WTC11 (cell line): ENCODE results near the gene RARRES2. TPM values are rescaled to one million over a fixed set of nuclear protein-coding genes. Genes with fewer than 3 reads are reported as not detected.

Experiments used
- ATAC-seq: fragments of 200-7000 bp; cut with Tn5 transposase; 2 replicates; pipeline ENCODE4 v1.10.0; 2021; ENCODE audit warnings: mild to moderate bottlenecking, moderate library complexity
- CTCF ChIA-PET: fragments of 300-600 bp; sonication (Branson Sonifier 250); formaldehyde crosslinking; loops from one replicate; lab custom pipeline; 2021; ENCODE audit warnings: antibody characterized with exemption; lab: Charles Lee
- POLR2A ChIA-PET: fragments of 350-600 bp; sonication (Branson Sonifier 250); formaldehyde crosslinking; loops from one replicate; lab custom pipeline; 2021; ENCODE audit warnings: antibody characterized with exemption; lab: Charles Lee
- DNase-seq: peaks from one replicate; pipeline ENCODE4 v3.0.0; 2021; ENCODE audit warnings: low spot score
- H3K27ac Mint-ChIP-seq: 2 replicates; pipeline ENCODE4 v1.8.0; 2021; ENCODE audit warnings: mixed read lengths
- H3K27me3 Mint-ChIP-seq: 2 replicates; pipeline ENCODE4 v1.8.0; 2021; ENCODE audit warnings: low read depth, mild to moderate bottlenecking, moderate library complexity, mixed read lengths
- H3K36me3 Mint-ChIP-seq: 2 replicates; pipeline ENCODE4 v1.8.0; 2021; ENCODE audit warnings: mixed read lengths
- H3K4me1 Mint-ChIP-seq: 2 replicates; pipeline ENCODE4 v1.8.0; 2022; ENCODE audit warnings: mixed read lengths
- H3K4me3 Mint-ChIP-seq: 2 replicates; pipeline ENCODE4 v1.8.0; 2021; ENCODE audit warnings: mild to moderate bottlenecking, moderate library complexity, mixed read lengths
- H3K9me3 Mint-ChIP-seq: 2 replicates; pipeline ENCODE4 v1.8.0; 2021; ENCODE audit warnings: mixed read lengths
- CREM ChIP-seq: sonication (generic); formaldehyde crosslinking; IDR thresholded peaks from 2 replicates; pipeline ENCODE4 v1.8.1; 2022; ENCODE audit warnings: mild to moderate bottlenecking, missing genetic modification reagents, moderate library complexity
- ESRRA ChIP-seq: sonication (generic); formaldehyde crosslinking; IDR thresholded peaks from 2 replicates; pipeline ENCODE4 v1.8.1; 2022; ENCODE audit warnings: mild to moderate bottlenecking, missing genetic modification reagents, borderline replicate concordance
- ETV6 ChIP-seq: sonication (generic); formaldehyde crosslinking; IDR thresholded peaks from 2 replicates; pipeline ENCODE4 v1.8.1; 2022; ENCODE audit warnings: mild to moderate bottlenecking, missing genetic modification reagents
- FOXK1 ChIP-seq: sonication (generic); formaldehyde crosslinking; IDR thresholded peaks from 2 replicates; pipeline ENCODE4 v1.8.0; 2022; ENCODE audit warnings: mild to moderate bottlenecking, moderate library complexity, missing genetic modification reagents
- GABPB1 ChIP-seq: sonication (generic); formaldehyde crosslinking; IDR thresholded peaks from 2 replicates; pipeline ENCODE4 v1.8.1; 2023; ENCODE audit warnings: mild to moderate bottlenecking, missing genetic modification reagents
- GTF2I ChIP-seq: fragments of 250-450 bp; sonication (Bioruptor Pico); conservative IDR thresholded peaks from 2 replicates; pipeline ENCODE4 v1.4.0; 2021; ENCODE audit warnings: mild to moderate bottlenecking
- IRF2 ChIP-seq: sonication (generic); formaldehyde crosslinking; IDR thresholded peaks from 2 replicates; pipeline ENCODE4 v1.8.0; 2022; ENCODE audit warnings: low read depth, missing genetic modification reagents, borderline replicate concordance
- JUN ChIP-seq: sonication (generic); formaldehyde crosslinking; IDR thresholded peaks from 2 replicates; pipeline ENCODE4 v1.8.0; 2023; ENCODE audit warnings: mild to moderate bottlenecking, missing genetic modification reagents
- MXD4 ChIP-seq: fragments of 250-450 bp; sonication (Bioruptor Pico); IDR thresholded peaks from 2 replicates; pipeline ENCODE4 v1.8.0; 2021; ENCODE audit warnings: mild to moderate bottlenecking, moderate library complexity, borderline replicate concordance
- NR1H2 ChIP-seq: sonication (generic); formaldehyde crosslinking; IDR thresholded peaks from 2 replicates; pipeline ENCODE4 v1.9.0; 2021; ENCODE audit warnings: mild to moderate bottlenecking, moderate library complexity, missing genetic modification reagents
- NR2C2 ChIP-seq: sonication (generic); formaldehyde crosslinking; IDR thresholded peaks from 2 replicates; pipeline ENCODE4 v1.8.0; 2022; ENCODE audit warnings: mild to moderate bottlenecking, missing genetic modification reagents
- PRRX2 ChIP-seq: fragments of 250-450 bp; sonication (Bioruptor Pico); IDR thresholded peaks from 2 replicates; pipeline ENCODE4 v1.8.0; 2021; ENCODE audit warnings: mild to moderate bottlenecking
- SP1 ChIP-seq: sonication (generic); formaldehyde crosslinking; conservative IDR thresholded peaks from 2 replicates; pipeline ENCODE4 v1.8.1; 2022; ENCODE audit warnings: missing genetic modification reagents
- TCF7 ChIP-seq: sonication (generic); formaldehyde crosslinking; IDR thresholded peaks from 2 replicates; pipeline ENCODE4 v1.8.0; 2022; ENCODE audit warnings: mild to moderate bottlenecking, low read depth, missing genetic modification reagents, moderate library complexity
- ZNF138 ChIP-seq: sonication (generic); formaldehyde crosslinking; conservative IDR thresholded peaks from 2 replicates; pipeline ENCODE4 v1.8.1; 2022; ENCODE audit warnings: mild to moderate bottlenecking, moderate library complexity, missing genetic modification reagents
- ZNF416 ChIP-seq: fragments of 250-450 bp; sonication (Bioruptor Pico); IDR thresholded peaks from 2 replicates; pipeline ENCODE4 v1.9.0; 2021; ENCODE audit warnings: mild to moderate bottlenecking, inconsistent platforms
- ZNF671 ChIP-seq: fragments of 250-450 bp; sonication (Bioruptor Pico); IDR thresholded peaks from 2 replicates; pipeline ENCODE4 v1.8.0; 2021; ENCODE audit warnings: mild to moderate bottlenecking
- total RNA-seq: library from RNA; stranded (reverse); gene quantifications from 3 replicates; pipeline ENCODE4 v1.2.3, GENCODE V29; 2021
- TF ChIP-seq, protein P1 (sequence below): sonication (generic); formaldehyde crosslinking; IDR thresholded peaks from 2 replicates; pipeline ENCODE4 v1.8.1; 2022; ENCODE audit warnings: mild to moderate bottlenecking, moderate library complexity, missing genetic modification reagents
- TF ChIP-seq, protein P2 (sequence below): fragments of 250-450 bp; sonication (Bioruptor Pico); IDR thresholded peaks from 2 replicates; pipeline ENCODE4 v2.1.2; 2022; ENCODE audit warnings: mild to moderate bottlenecking, moderate library complexity
- TF ChIP-seq, protein P3 (sequence below): sonication (generic); formaldehyde crosslinking; conservative IDR thresholded peaks from 2 replicates; pipeline ENCODE4 v1.8.1; 2023; ENCODE audit warnings: mild to moderate bottlenecking, low read depth, missing genetic modification reagents, moderate library complexity
- TF ChIP-seq, protein P4 (sequence below): sonication (generic); formaldehyde crosslinking; IDR thresholded peaks from 2 replicates; pipeline ENCODE4 v1.8.0; 2023; ENCODE audit warnings: missing genetic modification reagents
- TF ChIP-seq, protein P5 (sequence below): sonication (generic); formaldehyde crosslinking; conservative IDR thresholded peaks from 2 replicates; pipeline ENCODE4 v1.8.1; 2022; ENCODE audit warnings: mild to moderate bottlenecking, missing genetic modification reagents
- TF ChIP-seq, protein P6 (sequence below): sonication (generic); formaldehyde crosslinking; IDR thresholded peaks from 2 replicates; pipeline ENCODE4 v1.8.0; 2022; ENCODE audit warnings: mild to moderate bottlenecking, missing genetic modification reagents
- TF ChIP-seq, protein P7 (sequence below): fragments of 250-450 bp; sonication (Bioruptor Pico); IDR thresholded peaks from 2 replicates; pipeline ENCODE4 v1.9.0; 2021; ENCODE audit warnings: mild to moderate bottlenecking
- TF ChIP-seq, protein P8 (sequence below): sonication (generic); formaldehyde crosslinking; IDR thresholded peaks from 2 replicates; pipeline ENCODE4 v1.8.1; 2022; ENCODE audit warnings: low read depth, mild to moderate bottlenecking, moderate library complexity, missing genetic modification reagents, borderline replicate concordance

RARRES2 gene
- total RNA-seq, 1 experiment from 2014 or later, result 230 TPM

DNA sequence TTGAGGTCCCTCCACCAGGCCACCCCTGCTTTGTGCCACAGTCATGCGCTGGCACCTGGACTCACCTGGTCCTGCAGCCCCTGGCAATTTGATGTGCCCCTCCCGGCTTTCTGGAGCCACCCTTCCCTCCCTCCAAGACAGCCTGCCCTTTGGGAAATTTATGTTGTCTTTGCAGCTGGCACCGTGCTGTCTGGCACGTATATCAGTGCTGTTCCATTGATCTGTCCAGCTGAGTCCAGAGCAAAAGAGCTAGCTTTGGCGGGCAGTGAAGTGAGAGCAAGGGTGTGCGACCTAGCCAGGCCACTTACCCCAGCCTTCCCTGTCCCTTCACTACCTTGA, 5.7 kb downstream of the RARRES2 start:
- CTCF ChIA-PET, result interaction anchor here (0.8 to 1.3 kb wide), 6 partner anchors 11 to 82 kb away, joined by 3 to 5 read pairs (median 3); partner anchors contain the start of gene REPIN1
- no peak overlapping the region; the same call in 1 of the 2 replicates for H3K4me3 Mint-ChIP-seq
- H3K36me3 Mint-ChIP-seq, result peaks cover 29% of the 10 kb centered on the region
- TF ChIP-seq CREM (CRISPR knock-in tag) (no peak), MXD4 (no peak), ZNF416 (CRISPR knock-in tag) (no peak), TCF7 (no peak), ZNF138 (CRISPR knock-in tag) (no peak), NR2C2 (CRISPR knock-in tag) (no peak), PRRX2 (CRISPR knock-in tag) (no peak), ESRRA (CRISPR knock-in tag) (no peak)
- TF ChIP-seq, protein P1, sequence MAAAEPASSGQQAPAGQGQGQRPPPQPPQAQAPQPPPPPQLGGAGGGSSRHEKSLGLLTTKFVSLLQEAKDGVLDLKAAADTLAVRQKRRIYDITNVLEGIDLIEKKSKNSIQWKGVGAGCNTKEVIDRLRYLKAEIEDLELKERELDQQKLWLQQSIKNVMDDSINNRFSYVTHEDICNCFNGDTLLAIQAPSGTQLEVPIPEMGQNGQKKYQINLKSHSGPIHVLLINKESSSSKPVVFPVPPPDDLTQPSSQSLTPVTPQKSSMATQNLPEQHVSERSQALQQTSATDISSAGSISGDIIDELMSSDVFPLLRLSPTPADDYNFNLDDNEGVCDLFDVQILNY (CRISPR knock-in tag), result no peak
- TF ChIP-seq, protein P2, sequence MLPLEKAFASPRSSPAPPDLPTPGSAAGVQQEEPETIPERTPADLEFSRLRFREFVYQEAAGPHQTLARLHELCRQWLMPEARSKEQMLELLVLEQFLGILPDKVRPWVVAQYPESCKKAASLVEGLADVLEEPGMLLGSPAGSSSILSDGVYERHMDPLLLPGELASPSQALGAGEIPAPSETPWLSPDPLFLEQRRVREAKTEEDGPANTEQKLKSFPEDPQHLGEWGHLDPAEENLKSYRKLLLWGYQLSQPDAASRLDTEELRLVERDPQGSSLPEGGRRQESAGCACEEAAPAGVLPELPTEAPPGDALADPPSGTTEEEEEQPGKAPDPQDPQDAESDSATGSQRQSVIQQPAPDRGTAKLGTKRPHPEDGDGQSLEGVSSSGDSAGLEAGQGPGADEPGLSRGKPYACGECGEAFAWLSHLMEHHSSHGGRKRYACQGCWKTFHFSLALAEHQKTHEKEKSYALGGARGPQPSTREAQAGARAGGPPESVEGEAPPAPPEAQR, result no peak
- TF ChIP-seq, protein P3, sequence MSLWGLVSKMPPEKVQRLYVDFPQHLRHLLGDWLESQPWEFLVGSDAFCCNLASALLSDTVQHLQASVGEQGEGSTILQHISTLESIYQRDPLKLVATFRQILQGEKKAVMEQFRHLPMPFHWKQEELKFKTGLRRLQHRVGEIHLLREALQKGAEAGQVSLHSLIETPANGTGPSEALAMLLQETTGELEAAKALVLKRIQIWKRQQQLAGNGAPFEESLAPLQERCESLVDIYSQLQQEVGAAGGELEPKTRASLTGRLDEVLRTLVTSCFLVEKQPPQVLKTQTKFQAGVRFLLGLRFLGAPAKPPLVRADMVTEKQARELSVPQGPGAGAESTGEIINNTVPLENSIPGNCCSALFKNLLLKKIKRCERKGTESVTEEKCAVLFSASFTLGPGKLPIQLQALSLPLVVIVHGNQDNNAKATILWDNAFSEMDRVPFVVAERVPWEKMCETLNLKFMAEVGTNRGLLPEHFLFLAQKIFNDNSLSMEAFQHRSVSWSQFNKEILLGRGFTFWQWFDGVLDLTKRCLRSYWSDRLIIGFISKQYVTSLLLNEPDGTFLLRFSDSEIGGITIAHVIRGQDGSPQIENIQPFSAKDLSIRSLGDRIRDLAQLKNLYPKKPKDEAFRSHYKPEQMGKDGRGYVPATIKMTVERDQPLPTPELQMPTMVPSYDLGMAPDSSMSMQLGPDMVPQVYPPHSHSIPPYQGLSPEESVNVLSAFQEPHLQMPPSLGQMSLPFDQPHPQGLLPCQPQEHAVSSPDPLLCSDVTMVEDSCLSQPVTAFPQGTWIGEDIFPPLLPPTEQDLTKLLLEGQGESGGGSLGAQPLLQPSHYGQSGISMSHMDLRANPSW (CRISPR knock-in tag), result no peak
- TF ChIP-seq, protein P4, sequence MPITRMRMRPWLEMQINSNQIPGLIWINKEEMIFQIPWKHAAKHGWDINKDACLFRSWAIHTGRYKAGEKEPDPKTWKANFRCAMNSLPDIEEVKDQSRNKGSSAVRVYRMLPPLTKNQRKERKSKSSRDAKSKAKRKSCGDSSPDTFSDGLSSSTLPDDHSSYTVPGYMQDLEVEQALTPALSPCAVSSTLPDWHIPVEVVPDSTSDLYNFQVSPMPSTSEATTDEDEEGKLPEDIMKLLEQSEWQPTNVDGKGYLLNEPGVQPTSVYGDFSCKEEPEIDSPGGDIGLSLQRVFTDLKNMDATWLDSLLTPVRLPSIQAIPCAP, result no peak
- TF ChIP-seq, all 79 proteins: peak for 0
- Mint-ChIP-seq H3K9me3 (no peaks in the 10 kb centered on the region), H3K27ac (peak overlapping the region; percentile 97), H3K27me3 (no peaks in the 10 kb centered on the region), H3K4me1 (peaks cover 74% of the 10 kb centered on the region)
- POLR2A ChIA-PET, result interaction anchor here (0.6 to 1.6 kb wide), 6 partner anchors 12 to 1018 kb away, joined by 3 to 10 read pairs (median 4); partner anchors contain the start of genes ACTR3C and LRRC61
- no peak for DNase-seq
- no peak for ATAC-seq

DNA sequence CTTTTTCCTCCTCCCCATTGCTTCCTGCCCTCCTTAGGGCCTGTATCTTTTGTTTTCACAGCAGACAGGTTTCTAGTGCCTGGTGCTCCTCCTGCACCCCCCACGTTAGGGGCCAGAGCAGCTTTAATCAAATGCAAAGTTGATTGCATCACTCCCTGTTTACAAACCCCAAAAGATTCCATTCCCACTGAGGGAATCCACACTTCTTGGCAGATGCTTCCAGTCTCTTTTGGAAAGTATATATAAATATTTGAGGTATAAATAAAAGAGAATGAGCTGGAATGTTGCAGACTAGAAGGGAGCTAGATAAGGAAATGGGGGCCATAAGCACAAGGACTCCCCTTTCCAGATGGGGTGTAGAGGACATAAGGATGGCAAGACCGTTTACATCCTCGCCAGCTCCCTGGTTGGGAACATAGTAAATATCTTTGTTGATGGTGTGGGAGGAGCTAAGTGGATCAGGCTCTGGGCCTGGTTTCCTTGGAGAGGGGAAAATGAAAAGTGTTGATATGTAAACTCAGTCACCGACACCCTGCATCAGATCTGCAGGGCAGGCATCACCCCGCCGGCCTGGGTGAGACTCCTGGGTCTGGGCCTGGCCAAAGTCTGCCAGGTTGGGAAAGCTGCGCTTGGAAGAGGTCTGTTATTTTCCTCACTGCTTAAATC, 6.2 kb downstream of the RARRES2 start:
- peak; percentile 69 for ATAC-seq
- H3K27ac Mint-ChIP-seq, result peak overlapping the region; percentile 97
- no peak overlapping the region for H3K4me3 Mint-ChIP-seq
- peak; percentile 64 for DNase-seq
- CTCF ChIA-PET, result interaction anchor here (0.7 to 1.3 kb wide), 10 partner anchors 10 to 86 kb away, joined by 3 to 5 read pairs (median 4); partner anchors contain the start of gene REPIN1
- H3K9me3 Mint-ChIP-seq, result no peaks in the 10 kb centered on the region
- no peaks in the 10 kb centered on the region for H3K27me3 Mint-ChIP-seq
- peaks cover 29% of the 10 kb centered on the region for H3K36me3 Mint-ChIP-seq
- POLR2A ChIA-PET, result interaction anchor here (0.6 to 1.6 kb wide), 7 partner anchors 12 to 1018 kb away, joined by 3 to 10 read pairs (median 5); partner anchors contain the start of genes ACTR3C and LRRC61
- peaks cover 77% of the 10 kb centered on the region for H3K4me1 Mint-ChIP-seq
- TF ChIP-seq, protein P5, sequence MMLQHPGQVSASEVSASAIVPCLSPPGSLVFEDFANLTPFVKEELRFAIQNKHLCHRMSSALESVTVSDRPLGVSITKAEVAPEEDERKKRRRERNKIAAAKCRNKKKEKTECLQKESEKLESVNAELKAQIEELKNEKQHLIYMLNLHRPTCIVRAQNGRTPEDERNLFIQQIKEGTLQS (CRISPR knock-in tag), result peak; percentile 64; the same call in 1 of the 2 replicates
- TF ChIP-seq FOXK1 (peak; percentile 89), NR1H2 (CRISPR knock-in tag) (no peak), ZNF671 (no peak), ETV6 (CRISPR knock-in tag) (peak; percentile 52; the same call in 1 of the 2 replicates), IRF2 (CRISPR knock-in tag) (no peak), GTF2I (no peak), SP1 (CRISPR knock-in tag) (peak; percentile 64; the same call in 1 of the 2 replicates), JUN (no peak), GABPB1 (CRISPR knock-in tag) (0 out of 2 replicates have a peak, but pooled peaks have one; percentile 34), ZNF416 (CRISPR knock-in tag) (0 out of 2 replicates have a peak, but pooled peaks have one; percentile 34)
- TF ChIP-seq, protein P6, sequence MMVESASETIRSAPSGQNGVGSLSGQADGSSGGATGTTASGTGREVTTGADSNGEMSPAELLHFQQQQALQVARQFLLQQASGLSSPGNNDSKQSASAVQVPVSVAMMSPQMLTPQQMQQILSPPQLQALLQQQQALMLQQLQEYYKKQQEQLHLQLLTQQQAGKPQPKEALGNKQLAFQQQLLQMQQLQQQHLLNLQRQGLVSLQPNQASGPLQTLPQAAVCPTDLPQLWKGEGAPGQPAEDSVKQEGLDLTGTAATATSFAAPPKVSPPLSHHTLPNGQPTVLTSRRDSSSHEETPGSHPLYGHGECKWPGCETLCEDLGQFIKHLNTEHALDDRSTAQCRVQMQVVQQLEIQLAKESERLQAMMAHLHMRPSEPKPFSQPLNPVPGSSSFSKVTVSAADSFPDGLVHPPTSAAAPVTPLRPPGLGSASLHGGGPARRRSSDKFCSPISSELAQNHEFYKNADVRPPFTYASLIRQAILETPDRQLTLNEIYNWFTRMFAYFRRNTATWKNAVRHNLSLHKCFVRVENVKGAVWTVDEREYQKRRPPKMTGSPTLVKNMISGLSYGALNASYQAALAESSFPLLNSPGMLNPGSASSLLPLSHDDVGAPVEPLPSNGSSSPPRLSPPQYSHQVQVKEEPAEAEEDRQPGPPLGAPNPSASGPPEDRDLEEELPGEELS (CRISPR knock-in tag), result peak; percentile 87; the same call in 1 of the 2 replicates
- TF ChIP-seq, protein P7, sequence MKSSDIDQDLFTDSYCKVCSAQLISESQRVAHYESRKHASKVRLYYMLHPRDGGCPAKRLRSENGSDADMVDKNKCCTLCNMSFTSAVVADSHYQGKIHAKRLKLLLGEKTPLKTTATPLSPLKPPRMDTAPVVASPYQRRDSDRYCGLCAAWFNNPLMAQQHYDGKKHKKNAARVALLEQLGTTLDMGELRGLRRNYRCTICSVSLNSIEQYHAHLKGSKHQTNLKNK (CRISPR knock-in tag), result no peak
- TF ChIP-seq, protein P8, sequence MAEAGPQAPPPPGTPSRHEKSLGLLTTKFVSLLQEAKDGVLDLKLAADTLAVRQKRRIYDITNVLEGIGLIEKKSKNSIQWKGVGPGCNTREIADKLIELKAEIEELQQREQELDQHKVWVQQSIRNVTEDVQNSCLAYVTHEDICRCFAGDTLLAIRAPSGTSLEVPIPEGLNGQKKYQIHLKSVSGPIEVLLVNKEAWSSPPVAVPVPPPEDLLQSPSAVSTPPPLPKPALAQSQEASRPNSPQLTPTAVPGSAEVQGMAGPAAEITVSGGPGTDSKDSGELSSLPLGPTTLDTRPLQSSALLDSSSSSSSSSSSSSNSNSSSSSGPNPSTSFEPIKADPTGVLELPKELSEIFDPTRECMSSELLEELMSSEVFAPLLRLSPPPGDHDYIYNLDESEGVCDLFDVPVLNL (CRISPR knock-in tag), result no peak
